HG03103 (cell line): ENCODE measurements around the gene MRPL11.
A peak's percentile ranks its signal among the peaks of the same experiment; 100 is the strongest.
"Not testable (repeated sequence)": the region's sequence is repeated elsewhere in the genome, so short reads cannot be mapped to it uniquely, and the experiment has no call there.

Experiments used
- ATAC-seq: cut with Tn5 transposase; IDR thresholded peaks from one replicate; pipeline ENCODE4 v1.9.1; 2021; ENCODE audit warnings: low read depth; ENCODE audit not compliant: unreplicated experiment

Gene MRPL11

DNA sequence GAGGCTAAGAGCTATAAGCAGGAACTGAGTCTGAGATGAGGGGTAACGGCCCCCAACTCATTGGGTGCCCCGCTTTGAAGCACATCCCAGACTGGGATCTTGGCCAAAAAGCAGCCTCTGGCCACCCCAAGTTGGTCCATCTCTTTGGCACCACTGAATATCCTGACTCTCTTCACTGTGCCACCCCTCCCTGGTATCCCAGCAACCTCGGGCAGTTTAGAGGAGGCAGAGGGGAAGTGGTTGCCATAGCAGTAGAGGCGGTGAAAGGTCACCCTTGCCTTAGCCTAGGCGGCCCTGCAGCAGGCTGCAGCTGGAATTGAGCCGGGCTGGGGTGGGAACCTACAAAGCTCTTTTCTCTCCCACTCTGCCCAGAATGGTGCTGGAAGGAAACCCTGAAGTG lies 29.1 kb upstream of the MRPL11 start:
- ATAC-seq: no peak

DNA sequence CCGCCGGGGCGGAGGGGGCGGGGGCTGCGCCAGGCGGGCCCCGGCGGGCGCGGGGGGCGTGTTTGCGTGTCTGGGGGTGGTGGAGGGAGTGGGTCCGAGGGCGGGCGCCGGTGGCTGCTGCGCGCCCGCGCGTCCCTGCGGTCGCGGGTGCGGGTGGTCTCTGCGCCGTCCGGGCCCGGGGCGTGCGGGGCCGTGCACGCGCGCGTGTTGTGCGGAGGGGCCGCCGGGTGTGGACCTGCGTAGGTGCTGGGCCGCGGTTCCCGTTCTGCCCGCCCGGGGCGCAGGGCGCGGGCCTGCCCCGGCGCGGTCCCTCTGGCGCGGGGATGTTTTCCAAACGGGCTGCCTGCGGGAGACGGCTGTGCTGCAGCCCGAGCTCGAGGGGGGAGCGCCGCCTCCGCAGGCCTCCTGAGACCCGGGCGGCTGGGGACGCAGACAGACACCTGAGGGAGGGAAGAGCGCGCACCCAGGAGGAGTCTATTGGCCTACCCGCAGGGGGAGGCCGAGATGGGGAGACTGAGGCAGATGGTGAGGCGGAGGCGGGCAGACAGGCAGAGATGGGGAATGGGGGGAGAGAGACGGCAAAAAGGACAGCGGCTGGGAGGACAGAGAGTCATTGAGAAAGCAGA lies 28.5 kb upstream of the MRPL11 start:
- peak; percentile 23 for ATAC-seq

DNA sequence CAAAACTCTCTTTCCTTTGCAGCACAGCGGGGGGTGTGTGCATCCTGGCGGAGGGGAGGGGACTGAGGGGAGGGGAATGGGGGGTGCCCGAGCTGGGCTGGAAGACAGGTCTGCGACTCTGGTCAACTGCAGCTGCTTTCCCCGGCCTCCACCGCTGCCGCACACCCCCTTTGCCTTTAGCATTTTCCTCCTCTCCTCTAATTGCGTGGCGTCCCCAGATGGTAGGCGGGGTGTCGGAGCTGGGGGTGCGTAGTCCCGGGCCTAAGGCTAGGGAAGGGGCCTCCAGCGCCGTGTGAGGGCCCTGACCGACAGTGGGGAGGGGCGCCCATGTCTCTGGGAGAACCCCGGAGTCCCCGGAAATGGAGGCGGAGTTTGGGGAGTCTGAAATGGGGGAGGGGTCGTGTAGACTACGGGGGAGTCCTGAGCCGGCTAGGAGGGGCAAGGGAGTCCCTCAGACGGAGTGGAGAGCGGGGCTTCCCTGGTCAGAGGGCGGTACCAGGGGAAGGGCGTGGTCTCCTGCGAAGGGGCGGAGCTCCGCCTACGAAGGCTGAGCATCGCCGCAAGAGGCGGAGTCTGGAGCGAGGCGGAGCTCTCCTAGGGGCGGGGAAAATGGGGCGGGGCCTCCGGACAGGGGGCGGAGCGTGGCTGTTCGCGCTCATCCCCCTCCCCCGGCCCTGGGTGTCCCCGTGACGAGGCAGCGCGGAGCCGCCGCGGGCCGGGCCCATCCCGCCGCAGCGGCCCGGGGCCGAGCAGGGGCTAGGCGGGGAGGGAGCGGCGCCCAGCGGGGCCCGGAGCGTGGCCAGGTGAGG lies 27.8 kb upstream of the MRPL11 start, which contains the start of gene PELI3:
TSS of gene PELI3 (plus strand) at position 681 of the 809 bp plus-strand sequence. CDS start 1,224 bp downstream, outside the sequence.
- peak; percentile 55 for ATAC-seq

DNA sequence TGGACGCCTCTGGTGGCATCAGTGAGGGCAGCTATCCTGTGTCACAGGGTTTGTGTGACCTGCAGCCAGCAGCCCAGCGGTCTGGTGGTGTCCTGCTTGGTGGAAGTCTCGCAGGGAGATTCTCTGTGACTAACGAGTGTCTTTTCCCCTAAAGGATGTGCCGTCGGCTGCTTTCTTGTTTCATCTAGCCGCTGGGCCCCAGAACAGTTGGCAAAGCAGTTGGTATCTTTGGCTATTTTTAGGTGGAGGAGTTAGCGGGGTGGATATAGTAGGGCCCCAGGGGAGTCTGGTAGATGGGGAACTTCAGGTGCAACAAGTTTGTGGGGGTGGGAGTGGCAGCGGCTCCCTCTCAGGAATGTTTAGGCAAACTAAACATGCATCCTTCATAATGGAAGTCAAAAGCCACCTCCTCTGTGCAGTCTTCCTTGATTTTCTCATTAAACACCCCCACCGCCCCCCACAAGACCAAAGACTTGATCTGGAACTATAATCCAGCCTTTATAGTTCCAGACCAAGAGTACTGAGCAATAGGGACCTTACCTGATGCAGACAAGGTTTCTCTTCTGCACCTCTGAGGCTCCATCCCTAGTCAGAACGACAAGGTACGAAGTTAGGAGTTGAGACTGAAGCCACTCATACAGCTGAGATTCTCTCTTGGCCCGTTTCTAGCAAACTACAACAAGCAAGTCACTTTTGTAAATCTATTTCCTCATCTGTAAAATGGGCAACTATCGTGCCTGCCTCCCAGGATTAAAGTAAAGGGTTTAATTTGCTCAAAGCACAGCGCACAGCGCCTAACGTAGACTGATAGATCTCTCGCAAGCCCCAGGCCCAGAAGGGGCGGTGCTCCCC lies 27.0 kb upstream of the MRPL11 start:
- no peak for ATAC-seq

DNA sequence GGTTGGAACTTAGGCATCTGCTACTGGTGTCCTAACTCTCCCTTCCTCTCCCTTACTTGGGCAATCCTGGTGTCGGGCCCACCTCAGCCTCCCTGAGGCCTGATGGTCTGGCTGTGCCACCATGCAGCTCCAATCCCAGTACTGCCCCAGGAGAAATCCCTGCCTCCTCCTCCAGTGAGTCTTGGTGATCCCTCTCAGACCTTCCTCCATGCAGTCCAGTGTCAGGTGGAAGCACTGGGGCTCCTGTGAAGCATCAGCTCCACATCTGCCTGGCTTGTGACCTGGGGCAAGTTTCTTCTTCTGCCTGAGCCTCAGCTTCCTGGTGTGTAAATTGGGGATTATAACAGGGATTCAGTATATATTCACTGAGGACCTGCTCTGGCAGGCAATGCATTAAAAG lies 26.3 kb upstream of the MRPL11 start:
- no peak for ATAC-seq

DNA sequence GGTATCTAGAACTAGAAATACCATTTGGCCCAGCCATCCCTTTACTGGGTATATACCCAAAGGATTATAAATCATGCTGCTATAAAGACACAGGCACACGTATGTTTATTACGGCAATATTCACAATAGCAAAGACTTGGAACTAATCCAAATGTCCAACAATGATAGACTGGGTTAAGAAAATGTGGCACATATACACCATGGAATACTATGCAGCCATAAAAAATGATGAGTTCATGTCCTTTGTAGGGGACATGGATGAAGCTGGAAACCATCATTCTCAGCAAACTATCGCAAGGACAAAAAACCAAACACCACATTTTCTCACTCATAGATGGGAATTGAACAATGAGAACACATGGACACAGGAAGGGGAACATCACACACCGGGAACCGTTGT lies 25.5 kb upstream of the MRPL11 start:
- not testable (repeated sequence) for ATAC-seq

DNA sequence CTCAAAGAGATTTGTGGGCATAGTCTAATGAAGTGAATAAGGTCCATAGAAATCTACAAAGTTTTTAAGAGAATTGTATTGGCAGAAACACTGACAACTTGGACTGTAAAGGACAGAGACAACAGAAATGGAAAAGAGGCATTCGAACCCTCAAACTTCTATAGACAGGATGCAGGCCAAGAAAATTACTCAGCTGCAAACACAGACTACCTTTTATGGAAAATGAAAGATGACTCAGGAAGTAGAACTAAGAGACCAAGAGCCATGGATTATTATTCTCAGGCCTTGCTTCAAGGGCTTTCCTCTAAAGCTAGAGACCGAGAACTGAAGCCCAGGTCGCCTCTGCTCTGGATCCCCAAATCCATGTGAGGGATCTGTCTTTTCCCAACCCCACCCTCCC lies 24.3 kb upstream of the MRPL11 start:
- ATAC-seq: no peak

DNA sequence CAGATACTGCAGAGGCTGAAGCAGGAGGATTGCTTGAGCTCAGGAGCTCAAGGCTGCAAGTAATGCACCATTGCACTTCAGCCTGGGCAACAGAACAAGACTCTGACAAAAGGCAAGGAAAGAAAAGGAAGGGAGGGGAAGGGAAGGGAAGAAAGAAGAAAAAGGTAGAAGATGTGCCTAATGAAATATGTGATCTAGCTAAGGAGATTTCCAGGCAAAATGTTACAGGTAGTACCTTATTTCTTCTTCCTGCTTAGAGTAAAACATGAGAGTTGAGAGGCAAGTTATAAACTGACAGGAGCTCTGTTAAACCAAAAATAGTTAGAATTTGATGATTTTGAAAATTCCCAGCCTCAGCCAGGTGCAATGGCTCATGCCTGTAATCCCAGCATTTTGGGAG lies 23.4 kb upstream of the MRPL11 start:
- ATAC-seq: no peak

DNA sequence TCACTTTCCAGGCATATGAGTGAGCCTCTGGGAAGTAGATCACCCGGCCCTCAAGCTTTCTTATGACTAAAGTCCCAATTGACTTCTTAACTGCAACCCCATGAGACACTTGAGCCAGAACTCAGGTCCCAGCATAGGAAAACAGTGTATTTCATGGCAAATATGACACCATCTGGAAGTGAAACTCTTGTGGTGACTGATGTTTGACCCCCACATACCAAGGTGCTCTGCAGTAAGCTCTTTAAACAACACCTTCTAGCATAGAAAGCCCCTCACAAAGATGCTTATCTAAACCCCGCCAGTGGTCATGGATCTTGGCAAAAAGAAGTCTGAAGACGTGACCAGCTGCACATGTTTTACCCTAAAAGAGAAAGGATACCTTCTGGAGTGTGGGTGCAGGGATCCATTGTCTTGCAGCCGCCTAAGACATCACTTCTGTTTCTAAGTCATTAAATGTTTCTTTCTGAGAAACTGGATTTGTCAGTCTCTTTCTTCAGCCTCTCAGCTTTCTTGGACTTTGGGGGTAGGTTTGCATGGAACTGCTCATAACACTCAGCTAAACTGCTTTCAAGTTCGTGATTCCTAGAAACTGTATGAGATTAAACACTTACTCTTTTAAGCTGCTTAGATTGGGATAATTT lies 20.6 kb upstream of the MRPL11 start:
- ATAC-seq: no peak

DNA sequence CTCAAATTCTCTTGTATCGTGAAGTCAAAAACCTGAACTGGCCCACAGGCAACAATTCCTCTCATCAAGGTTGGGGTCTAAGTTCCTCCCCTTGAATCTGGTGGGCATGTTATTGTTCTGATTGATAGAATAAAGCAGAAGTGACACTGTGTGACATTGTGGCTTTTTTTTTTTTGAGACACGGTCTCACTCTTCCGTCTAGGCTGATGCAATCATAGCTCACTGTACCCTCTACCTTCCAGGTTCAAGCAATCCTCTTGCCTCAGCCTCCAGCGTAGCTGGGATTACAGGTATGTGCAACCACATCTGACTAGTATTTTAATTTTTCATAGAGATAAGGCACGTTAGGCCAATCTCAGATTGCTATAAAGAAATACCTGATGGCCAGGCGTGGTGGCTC lies 19.2 kb upstream of the MRPL11 start:
- no peak for ATAC-seq

DNA sequence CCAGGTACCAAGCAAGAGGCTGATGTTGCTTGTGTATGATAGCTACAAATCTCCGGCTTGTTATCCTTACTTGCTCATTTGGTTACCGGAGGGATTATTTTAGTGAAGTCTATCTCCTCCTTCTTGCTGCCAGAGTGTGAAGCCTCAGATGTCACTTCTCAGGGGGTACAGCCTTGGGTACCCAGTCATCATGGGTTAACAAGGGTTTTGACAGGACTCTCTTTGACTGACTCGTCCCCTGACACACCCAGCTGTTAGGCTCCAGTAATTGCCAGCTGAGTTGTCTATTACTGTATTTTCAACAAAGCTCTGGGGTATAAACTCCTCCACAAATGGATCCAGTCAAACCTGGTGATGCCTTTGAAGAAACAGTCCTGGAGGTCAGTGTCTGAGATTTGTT lies 16.2 kb upstream of the MRPL11 start:
- no peak for ATAC-seq

DNA sequence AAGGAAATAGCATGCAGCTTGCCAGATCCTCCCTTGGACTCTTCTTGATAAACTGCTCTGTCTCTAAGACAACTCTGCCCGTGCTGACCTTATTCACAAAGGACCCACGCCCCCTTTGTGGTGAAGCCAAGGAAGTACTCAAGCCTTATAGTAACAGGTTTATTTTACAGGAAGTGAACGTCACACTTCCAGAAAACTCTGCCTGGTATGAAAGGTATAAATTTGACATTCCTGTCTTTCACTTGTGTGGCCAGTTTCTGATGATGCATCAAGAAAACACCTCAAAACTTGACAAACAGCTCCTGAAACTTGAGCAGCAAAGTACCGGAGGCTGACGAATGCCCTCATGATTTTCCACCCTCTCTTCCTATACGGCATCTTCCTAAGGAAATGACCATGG lies 15.6 kb upstream of the MRPL11 start:
- no peak for ATAC-seq

DNA sequence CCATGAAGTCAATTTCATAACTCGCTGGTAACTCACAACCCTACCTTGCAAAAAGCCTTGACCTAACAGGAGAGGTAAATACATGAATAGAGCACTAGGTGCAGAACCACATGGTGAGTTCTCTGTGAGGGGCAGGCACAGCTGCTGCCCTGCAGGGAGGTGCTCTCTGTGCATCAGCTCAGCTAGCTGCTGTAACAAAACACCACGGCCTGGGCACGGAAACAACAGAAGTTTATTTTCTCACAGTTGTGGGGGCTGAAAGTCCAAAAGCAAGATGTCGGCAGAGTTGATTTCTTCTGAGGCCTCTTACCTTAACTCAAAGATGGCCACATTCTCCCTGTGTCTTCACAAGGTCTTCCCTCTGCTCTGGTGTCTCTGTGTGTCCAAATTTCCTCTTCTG lies 13.0 kb upstream of the MRPL11 start:
- ATAC-seq: no peak

DNA sequence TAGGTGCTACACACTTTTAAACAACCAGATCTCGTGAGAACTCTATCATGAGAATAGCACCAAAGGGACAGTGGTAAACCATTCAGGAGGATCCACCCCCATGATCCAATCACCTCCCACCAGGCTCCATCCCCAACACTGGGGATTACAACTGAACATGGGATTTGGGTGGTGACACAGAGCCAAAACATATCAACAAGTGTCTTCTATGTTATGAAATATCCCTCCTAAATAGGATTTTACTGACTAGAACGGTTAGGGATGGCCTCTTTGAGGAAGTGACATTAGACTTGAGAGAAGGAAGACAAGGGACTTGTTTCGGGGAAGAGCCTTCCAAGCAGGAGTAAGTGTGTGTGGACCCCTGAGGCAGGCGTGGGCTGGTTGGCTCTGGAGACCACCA lies 11.9 kb upstream of the MRPL11 start:
- ATAC-seq: no peak

DNA sequence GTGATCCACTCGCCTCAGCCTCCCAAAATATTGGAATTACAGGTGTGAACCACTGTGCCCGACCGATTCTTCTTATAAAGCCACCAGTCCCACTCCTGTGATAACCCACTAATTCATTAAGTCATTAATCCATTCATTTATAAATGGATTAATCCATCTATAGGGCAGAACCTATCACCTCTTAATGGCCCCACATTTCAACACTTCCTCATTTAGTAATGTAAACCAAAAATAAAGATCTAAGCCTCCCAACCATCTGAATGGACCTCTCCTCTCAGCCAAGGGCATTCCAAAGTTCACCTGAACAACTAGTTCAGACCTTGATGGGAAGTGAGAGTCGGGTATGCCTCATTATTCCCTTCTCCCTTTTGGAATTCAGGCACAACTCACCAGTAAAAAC lies 9.9 kb upstream of the MRPL11 start:
- ATAC-seq: no peak

DNA sequence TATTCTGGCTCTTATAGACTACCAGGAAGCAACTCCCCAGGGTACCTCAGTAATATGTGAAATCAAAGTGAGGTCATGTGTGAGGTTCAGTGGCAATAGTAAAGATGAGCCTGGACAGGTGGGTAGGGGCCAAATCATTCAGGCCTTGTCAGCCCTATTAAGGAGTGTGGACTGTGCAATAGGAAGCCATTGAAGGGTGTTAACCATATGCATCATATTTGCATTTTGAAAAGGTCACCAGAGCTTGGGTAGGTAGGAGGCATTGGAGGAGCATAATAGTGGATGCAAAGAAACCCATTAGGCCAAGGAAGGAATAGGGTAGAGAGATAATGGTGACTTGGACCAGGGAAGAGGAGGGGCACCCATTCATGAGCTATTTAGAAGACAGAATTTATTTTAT lies 8.4 kb upstream of the MRPL11 start:
- no peak for ATAC-seq

DNA sequence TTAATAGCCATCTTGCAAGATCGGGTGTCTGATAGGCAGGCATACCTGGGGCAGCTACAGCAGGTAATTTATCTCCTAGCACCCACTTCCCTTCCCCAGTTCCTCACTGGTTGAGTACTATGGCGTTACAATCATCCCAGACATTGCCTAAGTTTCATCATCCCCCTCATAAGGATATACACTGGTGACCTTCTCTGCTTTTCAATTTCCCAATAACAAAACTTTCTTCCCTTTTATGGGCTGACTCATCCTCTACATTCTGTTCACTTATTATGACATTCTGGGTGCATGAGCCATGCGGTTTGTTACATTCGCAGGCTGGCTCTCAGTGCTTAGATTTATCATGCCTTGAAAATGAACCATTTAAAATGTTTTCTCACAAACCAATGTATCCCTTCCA lies 5.0 kb upstream of the MRPL11 start:
- no peak for ATAC-seq

DNA sequence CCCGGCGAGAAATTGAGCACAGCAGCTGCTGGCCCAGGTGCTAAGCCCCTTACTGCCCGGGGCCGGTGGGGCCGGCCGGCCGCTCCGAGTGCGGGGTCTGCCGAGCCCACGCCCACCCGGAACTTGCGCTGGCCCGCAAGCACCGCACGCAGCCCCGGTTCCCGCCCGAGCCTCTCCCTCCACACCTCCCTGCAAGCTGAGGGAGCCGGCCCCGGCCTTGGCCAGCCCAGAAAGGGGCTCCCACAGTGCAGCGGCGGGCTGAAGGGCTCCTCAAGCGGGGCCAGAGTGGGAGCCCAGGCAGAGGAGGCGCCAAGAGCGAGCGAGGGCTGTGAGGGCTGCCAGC lies 2.3 kb upstream of the MRPL11 start:
- ATAC-seq: not testable (repeated sequence)

DNA sequence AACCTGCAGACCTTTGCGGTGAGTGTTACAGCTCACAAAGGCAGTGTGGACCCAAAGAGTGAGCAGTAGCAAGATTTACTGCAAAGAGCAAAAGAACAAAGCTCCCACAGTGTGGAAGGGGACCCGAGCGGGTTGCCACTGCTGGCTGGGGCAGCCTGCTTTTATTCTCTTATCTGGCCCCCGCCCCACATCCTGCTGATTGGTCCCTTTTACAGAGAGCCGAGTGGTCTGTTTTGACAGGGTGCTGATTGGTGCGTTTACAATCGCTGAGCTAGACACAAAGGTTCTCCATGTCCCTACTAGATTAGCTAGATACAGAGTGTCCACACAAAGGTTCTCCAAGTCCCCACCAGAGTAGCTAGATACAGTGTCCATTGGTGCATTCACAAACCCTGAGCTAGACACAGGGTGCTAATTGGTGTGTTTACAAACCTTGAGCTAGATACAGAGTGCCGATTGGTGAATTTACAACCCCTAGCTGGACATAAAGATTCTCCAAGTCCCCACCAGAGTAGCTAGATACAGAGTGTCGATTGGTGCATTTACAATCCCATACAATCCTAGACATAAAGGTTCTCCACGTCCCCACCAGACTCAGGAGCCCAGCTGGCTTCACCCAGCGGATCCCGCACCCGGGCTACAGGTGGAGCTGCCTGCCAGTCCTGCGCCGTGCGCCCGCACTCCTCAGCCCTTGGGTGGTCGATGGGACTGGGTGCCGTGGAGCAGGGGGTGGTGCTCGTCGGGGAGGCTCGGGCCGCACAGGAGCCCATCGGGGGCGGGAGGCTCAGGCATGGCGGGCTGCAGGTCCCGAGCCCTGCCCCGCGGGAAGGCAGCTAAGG lies 1.7 kb upstream of the MRPL11 start:
- not testable (repeated sequence) for ATAC-seq

DNA sequence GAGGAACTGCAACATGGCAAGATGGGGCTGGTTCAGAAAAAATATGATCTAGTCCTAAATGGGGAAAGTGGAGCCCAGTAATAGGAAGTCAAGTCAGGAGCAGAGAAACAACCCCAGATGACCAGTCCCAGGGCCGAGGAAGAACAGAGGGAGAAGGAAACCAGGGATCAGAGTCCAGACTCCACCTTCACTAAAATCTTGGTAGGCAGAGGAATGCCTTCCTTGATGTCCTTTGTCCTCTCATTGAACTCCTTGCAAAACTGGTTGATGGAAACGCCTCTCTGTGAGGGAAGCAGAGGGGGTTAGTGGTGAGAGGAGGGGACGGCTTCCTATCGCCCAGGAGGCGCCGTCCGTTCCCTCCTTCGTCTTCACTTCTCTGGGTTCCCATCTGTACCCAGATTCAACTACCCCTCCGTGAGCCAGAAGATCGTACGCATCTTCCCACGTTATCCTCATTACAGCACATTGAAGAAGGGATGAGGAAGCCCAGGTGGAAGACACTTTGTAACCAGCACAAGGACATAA lies 607 bp downstream of the MRPL11 start:
- no peak for ATAC-seq
